Panc1 (cell line): ENCODE data around the gene ABCG8.

Source experiments
- CTCF ChIP-seq: fragments of 450-650 bp; IDR thresholded peaks from 2 replicates; pipeline ENCODE4 v1.5.1; 2017; ENCODE audit warnings: mild to moderate bottlenecking
- POLR2AphosphoS5 ChIP-seq: IDR thresholded peaks from 2 replicates; pipeline ENCODE4 v1.6.1; 2012; ENCODE audit warnings: mild to moderate bottlenecking, low read depth, low read length, moderate library complexity
- REST ChIP-seq, 2 experiments: IDR thresholded peaks; 2 replicates each; pipeline ENCODE4 v1.6.1; 2011 to 2012; ENCODE audit warnings: low read depth in 2 of 2, control low read depth in 1 of 2, low read length in 1 of 2, mild to moderate bottlenecking in 1 of 2, moderate library complexity in 1 of 2; ENCODE audit not compliant: insufficient read depth in 1 of 2
- TCF7L2 ChIP-seq: IDR thresholded peaks from 2 replicates; pipeline ENCODE4 v1.6.1; 2011; ENCODE audit warnings: mild to moderate bottlenecking, low read depth, low read length, inconsistent platforms

- no peak for TF ChIP-seq POLR2AphosphoS5
- no peak for TF ChIP-seq CTCF
- no peak for TF ChIP-seq TCF7L2
- TF ChIP-seq REST (IDR thresholded peaks at IDR 0.05; ENCODE audit: insufficient read depth in 1 of 2, low read depth in 2 of 2, low read length in 1 of 2): no peak
Observed at GRCh38 chr2:43826305-43827250, 12.2 kb upstream of the ABCG8 start.
